ENCODE data around the gene PABPC1L2A. TPM values are rescaled to one million over a fixed set of nuclear protein-coding genes. Genes with fewer than 3 reads are reported as not detected.
"Not testable (repeated sequence)": the region's sequence is repeated elsewhere in the genome, so short reads cannot be mapped to it uniquely, and the experiment has no call there.

Gene PABPC1L2A
- total RNA-seq, 4 donors from 2014 or later: not detected

DNA sequence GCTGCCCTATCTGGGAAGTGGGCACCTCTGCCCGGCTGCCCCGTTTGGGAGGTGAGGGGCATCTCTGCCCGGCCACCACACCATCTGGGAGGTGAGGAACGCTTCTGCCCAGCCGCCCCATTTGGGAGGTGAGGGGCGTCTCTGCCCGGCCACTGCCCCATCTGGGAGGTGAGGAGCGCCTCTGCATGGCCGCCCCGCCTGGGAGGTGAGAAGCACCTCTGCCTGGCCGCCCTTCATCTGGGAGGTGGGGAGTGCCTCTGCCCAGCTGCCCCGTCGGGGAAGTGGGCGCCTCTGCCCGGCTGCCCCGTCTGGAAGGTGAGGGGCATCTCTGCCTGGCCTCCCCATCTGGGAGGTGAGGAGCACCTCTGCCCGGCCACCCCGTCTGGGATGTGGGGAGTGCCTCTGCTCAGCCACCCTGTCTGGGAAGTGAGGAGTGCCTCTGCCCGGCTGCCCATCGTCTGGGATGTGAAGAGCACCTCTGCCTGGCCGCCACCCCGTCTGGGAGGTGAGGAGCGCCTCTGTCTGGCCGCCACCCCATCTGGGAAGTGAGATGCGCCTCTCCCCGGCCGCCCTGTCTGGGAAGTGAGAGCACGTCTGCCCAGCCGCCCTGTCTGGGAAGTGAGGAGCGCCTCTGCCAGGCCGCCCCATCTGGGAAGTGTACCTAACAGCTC lies 9.8 kb downstream of the PABPC1L2A start:
- H3K4me3 ChIP-seq: no peak overlapping the region
- no peaks in the 10 kb centered on the region for H3K36me3 ChIP-seq
- H3K27me3 ChIP-seq: no peaks in the 10 kb centered on the region
- DNase-seq: no peak
- no peaks in the 10 kb centered on the region for H3K4me1 ChIP-seq
- no peak overlapping the region for H3K27ac ChIP-seq
- TF ChIP-seq POLR2A (IDR thresholded peaks at IDR 0.05): no peak
- TF ChIP-seq, protein P1, sequence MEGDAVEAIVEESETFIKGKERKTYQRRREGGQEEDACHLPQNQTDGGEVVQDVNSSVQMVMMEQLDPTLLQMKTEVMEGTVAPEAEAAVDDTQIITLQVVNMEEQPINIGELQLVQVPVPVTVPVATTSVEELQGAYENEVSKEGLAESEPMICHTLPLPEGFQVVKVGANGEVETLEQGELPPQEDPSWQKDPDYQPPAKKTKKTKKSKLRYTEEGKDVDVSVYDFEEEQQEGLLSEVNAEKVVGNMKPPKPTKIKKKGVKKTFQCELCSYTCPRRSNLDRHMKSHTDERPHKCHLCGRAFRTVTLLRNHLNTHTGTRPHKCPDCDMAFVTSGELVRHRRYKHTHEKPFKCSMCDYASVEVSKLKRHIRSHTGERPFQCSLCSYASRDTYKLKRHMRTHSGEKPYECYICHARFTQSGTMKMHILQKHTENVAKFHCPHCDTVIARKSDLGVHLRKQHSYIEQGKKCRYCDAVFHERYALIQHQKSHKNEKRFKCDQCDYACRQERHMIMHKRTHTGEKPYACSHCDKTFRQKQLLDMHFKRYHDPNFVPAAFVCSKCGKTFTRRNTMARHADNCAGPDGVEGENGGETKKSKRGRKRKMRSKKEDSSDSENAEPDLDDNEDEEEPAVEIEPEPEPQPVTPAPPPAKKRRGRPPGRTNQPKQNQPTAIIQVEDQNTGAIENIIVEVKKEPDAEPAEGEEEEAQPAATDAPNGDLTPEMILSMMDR (IDR thresholded peaks at IDR 0.05): no peak
- no peaks in the 10 kb centered on the region for H3K9me3 ChIP-seq

DNA sequence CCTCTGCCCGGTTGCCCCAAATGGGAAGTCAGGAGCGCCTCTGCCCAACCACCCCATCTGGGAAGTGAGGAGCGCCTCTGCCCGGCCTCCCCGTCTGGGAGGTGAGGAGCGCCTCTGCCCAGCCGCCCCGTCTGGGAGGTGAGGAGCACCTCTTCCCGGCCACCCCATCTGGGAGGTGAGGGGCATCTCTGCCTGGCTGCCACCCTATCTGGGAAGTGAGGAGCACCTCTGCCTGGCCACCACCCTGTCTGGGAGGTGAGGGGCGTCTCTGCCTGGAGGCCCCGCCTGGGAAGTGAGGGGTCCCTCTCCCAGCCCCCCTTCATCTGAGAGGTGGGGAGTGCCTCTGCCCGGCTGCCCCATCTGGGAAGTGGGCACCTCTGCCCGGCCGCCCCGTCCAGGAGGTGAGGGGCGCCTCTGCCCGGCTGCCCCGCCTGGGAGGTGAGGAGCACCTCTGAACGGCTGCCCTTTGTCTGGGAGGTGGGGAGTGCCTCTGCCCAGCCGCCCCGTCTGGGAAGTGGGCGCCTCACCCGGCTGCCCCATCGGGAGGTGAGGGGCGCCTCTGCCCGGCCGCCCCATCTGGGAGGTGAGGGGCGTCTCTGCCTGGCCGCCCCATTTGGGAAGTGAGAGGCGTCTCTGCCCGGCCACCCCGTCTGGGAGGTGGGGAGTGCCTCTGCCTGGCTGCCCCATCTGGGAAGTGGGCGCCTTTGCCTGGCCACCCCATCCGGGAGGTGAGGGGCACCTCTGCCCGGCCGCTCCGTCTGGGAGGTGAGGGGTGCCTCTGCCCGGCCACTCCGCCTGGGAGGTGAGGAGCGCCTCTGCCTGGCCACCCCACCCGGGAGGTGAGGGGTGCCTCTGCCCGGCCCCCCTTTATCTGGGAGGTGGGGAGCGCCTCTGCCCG lies 10.6 kb downstream of the PABPC1L2A start:
- Histone ChIP-seq H3K27ac (no peak overlapping the region), H3K27me3 (no peaks in the 10 kb centered on the region), H3K9me3 (no peaks in the 10 kb centered on the region), H3K36me3 (no peaks in the 10 kb centered on the region), H3K4me3 (no peak overlapping the region), H3K4me1 (no peaks in the 10 kb centered on the region)
- DNase-seq: no peak
- TF ChIP-seq POLR2A (IDR thresholded peaks at IDR 0.05): no peak
- TF ChIP-seq, protein P1 (IDR thresholded peaks at IDR 0.05): no peak

DNA sequence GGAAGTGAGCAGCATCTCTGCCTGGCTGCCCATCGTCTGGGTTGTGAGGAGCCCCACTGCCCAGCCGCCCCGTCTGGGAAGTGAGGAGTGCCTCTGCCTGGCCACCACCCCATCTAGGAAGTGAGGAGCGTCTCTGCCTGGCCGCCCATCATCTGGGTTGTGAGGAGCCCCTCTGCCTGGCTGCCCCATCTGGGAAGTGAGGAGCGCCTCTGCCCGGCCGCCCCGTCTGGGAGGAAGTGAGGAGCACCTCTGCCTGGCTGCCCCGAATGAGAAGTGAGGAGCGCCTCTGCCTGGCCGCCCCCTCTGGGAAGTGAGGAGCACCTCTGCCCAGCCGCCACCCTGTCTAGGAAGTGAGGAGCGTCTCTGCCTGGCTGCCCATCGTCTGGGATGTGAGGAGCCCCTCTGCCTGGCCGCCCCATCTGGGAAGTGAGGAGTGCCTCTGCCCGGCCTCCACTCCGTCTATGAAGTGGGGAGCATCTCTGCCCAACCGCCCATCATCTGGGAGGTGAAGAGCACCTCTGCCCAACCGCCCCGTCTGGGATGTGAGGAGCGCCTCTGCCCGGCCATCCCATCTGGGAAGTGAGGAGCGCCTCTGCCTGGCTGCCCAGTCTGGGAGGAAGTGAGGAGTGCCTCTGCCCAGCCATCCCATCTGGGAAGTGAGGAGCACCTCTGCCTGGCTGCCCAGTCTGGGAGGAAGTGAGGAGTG lies 11.4 kb downstream of the PABPC1L2A start:
- H3K4me3 ChIP-seq, DNase-seq, H3K27ac ChIP-seq, H3K36me3 ChIP-seq, H3K4me1 ChIP-seq, H3K9me3 ChIP-seq, H3K27me3 ChIP-seq: not testable (repeated sequence)

DNA sequence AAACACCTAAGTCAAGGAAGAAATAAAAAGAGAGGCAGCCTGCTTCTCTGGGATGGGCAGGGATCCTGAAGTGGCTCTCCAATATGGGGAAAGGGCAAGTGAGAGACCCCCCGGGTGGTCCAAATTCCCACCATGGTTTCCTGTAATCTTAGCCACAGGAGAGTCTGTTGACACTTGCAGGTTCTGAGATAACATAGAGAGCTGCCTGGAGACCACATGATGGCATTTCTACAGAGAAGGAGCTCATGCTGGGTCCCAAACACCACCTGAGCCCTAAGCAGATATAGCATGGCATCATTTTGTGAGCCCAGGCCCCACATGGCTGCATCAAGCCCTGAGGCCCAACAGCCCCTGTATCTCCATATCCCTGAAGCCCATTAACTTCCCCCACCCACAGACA lies 50.4 kb downstream of the PABPC1L2A start:
- H3K27ac ChIP-seq: no peak overlapping the region
- H3K9me3 ChIP-seq: no peaks in the 10 kb centered on the region
- H3K27me3 ChIP-seq: no peaks in the 10 kb centered on the region
- DNase-seq: no peak
- H3K36me3 ChIP-seq: no peaks in the 10 kb centered on the region
- H3K4me1 ChIP-seq: no peaks in the 10 kb centered on the region
- no peak overlapping the region for H3K4me3 ChIP-seq
- TF ChIP-seq, protein P1 (IDR thresholded peaks at IDR 0.05): no peak
- no peak for TF ChIP-seq POLR2A (IDR thresholded peaks at IDR 0.05)

Other genes with a start within 250 kb of the PABPC1L2A start
- gene FAM236C, start 166.9 kb downstream of the PABPC1L2A start, total RNA-seq: not detected
- gene FAM236A, start 141.3 kb downstream of the PABPC1L2A start, total RNA-seq: not detected
- not detected for gene DMRTC1, start 135.7 kb downstream of the PABPC1L2A start, total RNA-seq
- not detected for gene PABPC1L2B, start 76.6 kb downstream of the PABPC1L2A start, total RNA-seq
- gene NAP1L2, start 135.3 kb upstream of the PABPC1L2A start, total RNA-seq: under 1 TPM in 2 of 4 donors, not detected in 2; 0.54 to 0.83 TPM

Measured in Peyer's patch (tissue), 4 donors.